Prostate gland (tissue), 2 donors: ENCODE results near the gene NRSN2.

Experiments used
- CTCF ChIP-seq, 4 experiments: fragments of 200-600 bp in 2 of 4; fragments of 450-650 bp in 2 of 4; sonication (generic) in 2 of 4; IDR thresholded peaks; 1 replicate in 3 of 4; 2 replicates in 1 of 4; pipeline ENCODE4 v1.5.1; 2016 to 2019; ENCODE audit warnings: antibody characterized with exemption in 4 of 4, mild to moderate bottlenecking in 2 of 4, moderate library complexity in 2 of 4
- POLR2A ChIP-seq: fragments of 450-650 bp; IDR thresholded peaks from one replicate; pipeline ENCODE4 v1.6.1; 2016; ENCODE audit warnings: antibody characterized with exemption, mild to moderate bottlenecking
- POLR2AphosphoS5 ChIP-seq: sonication (generic); formaldehyde crosslinking; IDR thresholded peaks from one replicate; pipeline ENCODE4 v1.6.1; 2017; ENCODE audit warnings: antibody characterized with exemption

- TF ChIP-seq POLR2A (no peak), CTCF (IDR thresholded peaks at IDR 0.05) (no peak), POLR2AphosphoS5 (no peak)
These were observed 57.2 kb downstream of the NRSN2 start for GRCh38 chr20:404088-404487.
